K562 (cell line): ENCODE measurements around the gene HLA-DRB5. TPM values are rescaled to one million over a fixed set of nuclear protein-coding genes. Genes with fewer than 3 reads are reported as not detected.

Experiments used
- ATAC-seq: fragments of 200-7000 bp; cut with Tn5 transposase; 3 replicates; pipeline ENCODE4 v1.9.1; 2020; ENCODE audit warnings: moderate library complexity
- BruUV-seq: library from RNA; stranded (reverse); fragments of 400-500 nt; replicated peaks from 2 replicates; lab custom pipeline; 2021; lab: Mats Ljungman, UMichigan
- CTCF ChIA-PET: fragments of 300-600 bp; formaldehyde crosslinking; extraction: SDS; loops from one replicate; lab custom pipeline; 2021; ENCODE audit warnings: low intra/inter-chr PET ratio; lab: Yijun Ruan, JAX
- POLR2A ChIA-PET: fragments of 300-600, 350-650 bp; sonication (Branson Sonifier 250); formaldehyde crosslinking; extraction: SDS; loops from one replicate; lab custom pipeline; 2021; ENCODE audit warnings: antibody characterized with exemption, inconsistent platforms; lab: Yijun Ruan, JAX
- DNase-seq, 4 experiments: peaks; one replicate each; pipeline versions ENCODE4 v3.0.0 to v3.0.0-alpha.2; 2011 to 2018; ENCODE audit warnings: low spot score in 3 of 4, mixed read lengths in 3 of 4; ENCODE audit errors: extremely low read depth in 1 of 4
- FAIRE-seq: peaks from 2 replicates; lab custom pipeline; 2011; peaks lifted over from hg19 to GRCh38; lab: Jason Lieb, UNC
- H2AFZ ChIP-seq: 2 replicates; pipeline ENCODE4 v1.6.0; 2011; ENCODE audit warnings: low read depth, low read length, control low read depth, inconsistent platforms
- H3K27ac ChIP-seq: fragments of 200-600 bp; 3 replicates; pipeline ENCODE4 v1.8.0; 2011; ENCODE audit warnings: low read depth, mild to moderate bottlenecking, control low read depth, inconsistent platforms, low read length, moderate library complexity, mixed read lengths; ENCODE audit errors: extremely low read depth
- H3K27me3 ChIP-seq, 2 experiments: fragments of 300-600 bp in 1 of 2; 2 replicates in 1 of 2; 3 replicates in 1 of 2; pipeline versions ENCODE4 v1.6.0 to v1.8.0; 2011; ENCODE audit warnings: inconsistent platforms in 2 of 2, low read length in 2 of 2, mild to moderate bottlenecking in 1 of 2, mixed read lengths in 1 of 2, moderate library complexity in 1 of 2; ENCODE audit not compliant: control insufficient read depth in 2 of 2, insufficient read depth in 2 of 2
- H3K36me3 ChIP-seq: fragments of 300-600 bp; 3 replicates; pipeline ENCODE4 v1.8.0; 2011; ENCODE audit warnings: mild to moderate bottlenecking, low read length, inconsistent platforms; ENCODE audit not compliant: control insufficient read depth, insufficient read depth
- H3K4me1 ChIP-seq, 2 experiments: fragments of 200-600 bp in 1 of 2; replicated peaks in 1 of 2; 2 replicates in 1 of 2; 3 replicates in 1 of 2; pipeline versions ENCODE4 v1.5.1 to v1.8.0; 2011; ENCODE audit warnings: inconsistent platforms in 2 of 2, low read length in 2 of 2, mild to moderate bottlenecking in 1 of 2, mixed read lengths in 1 of 2, moderate library complexity in 1 of 2; ENCODE audit not compliant: control insufficient read depth in 2 of 2, insufficient read depth in 2 of 2
- H3K4me2 ChIP-seq: 2 replicates; pipeline ENCODE4 v1.6.1; 2011; ENCODE audit warnings: low read length, control low read depth, inconsistent platforms, mixed read lengths; ENCODE audit not compliant: insufficient read depth
- H3K4me3 ChIP-seq: fragments of 200-600 bp; sonication (generic), shearing (Covaris generic); 2 replicates; pipeline ENCODE4 v1.5.1; 2016; ENCODE audit warnings: control low read depth, inconsistent platforms
- H3K79me2 ChIP-seq: fragments of 200-600 bp; 3 replicates; pipeline ENCODE4 v1.8.0; 2011; ENCODE audit warnings: low read length, inconsistent platforms; ENCODE audit not compliant: control insufficient read depth, insufficient read depth
- H3K9ac ChIP-seq, 2 experiments: 2 replicates each; pipeline versions ENCODE4 v1.6.0 to v1.6.1; 2011; ENCODE audit warnings: low read depth in 2 of 2, low read length in 2 of 2, control low read depth in 1 of 2, inconsistent platforms in 1 of 2, mild to moderate bottlenecking in 1 of 2, mixed read lengths in 1 of 2; ENCODE audit not compliant: insufficient read depth in 1 of 2
- H3K9me1 ChIP-seq: one replicate; pipeline ENCODE4 v1.6.0; 2011; ENCODE audit warnings: inconsistent platforms, mild to moderate bottlenecking, low read length, moderate library complexity; ENCODE audit not compliant: control insufficient read depth, insufficient read depth
- H3K9me3 ChIP-seq: replicated peaks from 2 replicates; pipeline ENCODE4 v1.5.1; 2011; ENCODE audit warnings: low read depth, low read length, inconsistent platforms; ENCODE audit not compliant: control insufficient read depth, insufficient read depth
- H4K20me1 ChIP-seq: replicated peaks from 2 replicates; pipeline ENCODE4 v1.6.1; 2011; ENCODE audit warnings: low read length, inconsistent platforms, mixed read lengths; ENCODE audit not compliant: control insufficient read depth, insufficient read depth
- HDAC3 ChIP-seq: fragments of 450-650 bp; IDR thresholded peaks from 2 replicates; pipeline ENCODE4 v1.6.1; 2018; ENCODE audit warnings: borderline replicate concordance, mild to moderate bottlenecking, moderate library complexity; ENCODE audit not compliant: partially characterized antibody
- HMG20A ChIP-seq: fragments of 450-650 bp; formaldehyde crosslinking; conservative IDR thresholded peaks from 2 replicates; pipeline ENCODE4 v1.4.0; 2020; ENCODE audit warnings: mild to moderate bottlenecking, mixed read lengths
- MCM7 ChIP-seq, 2 experiments: fragments of 450-650 bp; IDR thresholded peaks; 2 replicates each; pipeline ENCODE4 v1.6.1; 2016 to 2018
- TAL1 ChIP-seq: fragments of 450-650 bp; IDR thresholded peaks from 2 replicates; pipeline ENCODE4 v1.6.1; 2016; ENCODE audit warnings: mild to moderate bottlenecking
- TCFL5 ChIP-seq: fragments of 250-450 bp; sonication (Bioruptor Pico); conservative IDR thresholded peaks from 2 replicates; pipeline ENCODE4 v1.6.1; 2021; ENCODE audit warnings: mild to moderate bottlenecking, moderate library complexity, matching md5 sums
- ZBED1 ChIP-seq: IDR thresholded peaks from 2 replicates; pipeline ENCODE4 v1.6.1; 2014
- ZNF124 ChIP-seq: sonication (generic); formaldehyde crosslinking; IDR thresholded peaks from 2 replicates; pipeline ENCODE4 v1.8.1; 2022; ENCODE audit warnings: missing genetic modification reagents
- ZNF212 ChIP-seq: fragments of 450-650 bp; formaldehyde crosslinking; IDR thresholded peaks from 2 replicates; pipeline ENCODE4 v1.4.0; 2020; ENCODE audit warnings: mild to moderate bottlenecking
- ZNF780A ChIP-seq: fragments of 250-450 bp; sonication (Bioruptor Pico); IDR thresholded peaks from 2 replicates; pipeline ENCODE4 v1.5.0; 2021; ENCODE audit warnings: mild to moderate bottlenecking
- WGBS: fragments of 100-300 bp; shearing (Covaris generic); methylation state at CpG from one replicate; pipeline ENCODE4 v1.1.6; 2016; ENCODE audit warnings: low coverage, mixed read lengths; ENCODE audit not compliant: insufficient coverage; ENCODE audit errors: missing lambda C conversion rate; 5-methylcytosine and 5-hydroxymethylcytosine counted together
- in situ Hi-C: fragments of 300-500 bp; cut with MboI; formaldehyde crosslinking; loops from 4 replicates; pipeline ENCODE4 v1.15.0; 2018; ENCODE audit warnings: inconsistent platforms, mixed read lengths
- intact Hi-C: fragments of 100-400 bp; cut with micrococcal nuclease; formaldehyde crosslinking; loops from 2 replicates; pipeline ENCODE4 v1.14.2; 2022
- polyA plus RNA-seq, 8 experiments: library from polyadenylated mRNA; depleted of rRNA in 4 of 8; stranded (reverse) in 5 of 8; unstranded in 3 of 8; fragments of >200 nt; fragmentation: Nextera tagmentation in 2 of 8; fragmentation: Illumina TruSeq in 1 of 8; extraction: Ambion mirVana in 2 of 8; extraction: Trizol in 1 of 8; gene quantifications; 2 replicates each; pipeline versions ENCODE4 v1.2.1 to v1.2.3, GENCODE V29; 2011 to 2014; ENCODE audit warnings: inconsistent platforms in 1 of 8, missing spikeins in 1 of 8
- total RNA-seq, 7 experiments: library from RNA; depleted of rRNA in 6 of 7; stranded (reverse); fragments of >200 nt in 6 of 7; fragmentation: Illumina TruSeq in 2 of 7; extraction: Trizol in 2 of 7; gene quantifications; 2 replicates each; pipeline versions ENCODE4 v1.2.1 to v1.2.3, GENCODE V29; 2011 to 2021; ENCODE audit warnings: low replicate concordance in 1 of 7
- TF ChIP-seq, protein P1 (sequence below): sonication (generic); formaldehyde crosslinking; IDR thresholded peaks from 2 replicates; pipeline ENCODE4 v1.8.1; 2023; ENCODE audit warnings: mild to moderate bottlenecking, missing genetic modification reagents, moderate library complexity
- TF ChIP-seq, protein P2 (sequence below): sonication (generic); formaldehyde crosslinking; IDR thresholded peaks from 2 replicates; pipeline ENCODE4 v1.8.0; 2022; ENCODE audit warnings: mild to moderate bottlenecking, low read depth, missing genetic modification reagents

HLA-DRB5 gene
- total and polyA plus RNA-seq, 9 of the 15 experiments (the other 6 are each of a cell fraction or from before 2014, with no cell fraction given): not detected

DNA sequence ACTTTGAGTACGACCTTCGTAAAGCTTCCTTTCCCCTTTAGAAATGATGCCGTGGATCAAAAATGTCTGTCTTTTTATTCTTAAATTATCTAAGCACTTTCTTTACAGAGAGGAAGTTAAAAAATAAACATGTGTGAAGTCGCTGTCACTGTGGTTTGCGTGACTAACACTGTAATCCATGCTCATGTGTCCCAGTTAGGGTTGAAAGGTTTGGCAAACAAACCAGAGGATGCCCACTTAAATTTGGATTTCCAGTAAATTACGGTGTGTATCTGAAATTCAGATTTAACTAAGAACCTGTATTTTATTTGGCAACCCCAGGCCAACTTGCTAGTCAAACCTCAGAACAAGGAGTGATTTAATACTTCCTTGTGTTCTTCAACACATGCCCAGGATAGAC is 38.5 kb upstream of the HLA-DRB5 start (continued):
- TF ChIP-seq ZNF212 (CRISPR knock-in tag) (no peak), MCM7 (IDR thresholded peaks at IDR 0.05) (no peak), ZNF780A (CRISPR knock-in tag) (no peak), TCFL5 (CRISPR knock-in tag) (no peak), ZNF124 (CRISPR knock-in tag) (no peak), HMG20A (no peak), ZBED1 (no peak), HDAC3 (no peak)
- TF ChIP-seq, protein P1, sequence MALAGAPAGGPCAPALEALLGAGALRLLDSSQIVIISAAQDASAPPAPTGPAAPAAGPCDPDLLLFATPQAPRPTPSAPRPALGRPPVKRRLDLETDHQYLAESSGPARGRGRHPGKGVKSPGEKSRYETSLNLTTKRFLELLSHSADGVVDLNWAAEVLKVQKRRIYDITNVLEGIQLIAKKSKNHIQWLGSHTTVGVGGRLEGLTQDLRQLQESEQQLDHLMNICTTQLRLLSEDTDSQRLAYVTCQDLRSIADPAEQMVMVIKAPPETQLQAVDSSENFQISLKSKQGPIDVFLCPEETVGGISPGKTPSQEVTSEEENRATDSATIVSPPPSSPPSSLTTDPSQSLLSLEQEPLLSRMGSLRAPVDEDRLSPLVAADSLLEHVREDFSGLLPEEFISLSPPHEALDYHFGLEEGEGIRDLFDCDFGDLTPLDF (CRISPR knock-in tag): no peak
- TF ChIP-seq, protein P2, sequence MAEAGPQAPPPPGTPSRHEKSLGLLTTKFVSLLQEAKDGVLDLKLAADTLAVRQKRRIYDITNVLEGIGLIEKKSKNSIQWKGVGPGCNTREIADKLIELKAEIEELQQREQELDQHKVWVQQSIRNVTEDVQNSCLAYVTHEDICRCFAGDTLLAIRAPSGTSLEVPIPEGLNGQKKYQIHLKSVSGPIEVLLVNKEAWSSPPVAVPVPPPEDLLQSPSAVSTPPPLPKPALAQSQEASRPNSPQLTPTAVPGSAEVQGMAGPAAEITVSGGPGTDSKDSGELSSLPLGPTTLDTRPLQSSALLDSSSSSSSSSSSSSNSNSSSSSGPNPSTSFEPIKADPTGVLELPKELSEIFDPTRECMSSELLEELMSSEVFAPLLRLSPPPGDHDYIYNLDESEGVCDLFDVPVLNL: no peak

DNA sequence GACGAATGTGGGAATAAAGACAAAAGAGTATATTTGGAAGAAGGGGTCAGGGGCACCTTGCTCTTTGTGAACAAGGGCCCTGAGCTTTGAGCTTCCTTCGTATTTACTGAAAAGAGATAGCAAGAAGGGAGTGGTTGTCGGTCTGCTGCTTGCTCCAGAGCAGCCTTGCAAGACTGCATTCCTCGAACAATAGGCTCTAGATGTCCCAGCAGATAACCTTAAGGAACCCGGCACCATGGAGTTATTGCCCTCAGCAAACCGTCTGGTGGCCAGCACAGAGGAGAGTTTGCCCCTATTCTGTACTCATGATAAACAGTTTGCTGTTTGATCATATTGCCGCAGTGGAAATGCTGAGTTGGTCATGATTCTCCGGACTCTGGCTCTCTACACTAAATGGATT is 36.9 kb upstream of the HLA-DRB5 start:
- intact Hi-C loops: no loop called here
- POLR2A ChIA-PET: no interaction called here
- ATAC-seq: no peak
- Histone ChIP-seq H3K27ac (no peak overlapping the region), H2AFZ (no peak overlapping the region), H3K4me3 (no peak overlapping the region), H3K9ac (no peak overlapping the region), H3K4me2 (no peak overlapping the region), H3K79me2 (no peaks in the 10 kb centered on the region), H3K9me3 (no peaks in the 10 kb centered on the region), H4K20me1 (no peaks in the 10 kb centered on the region), H3K9me1 (no peaks in the 10 kb centered on the region), H3K27me3 (no peaks in the 10 kb centered on the region), H3K36me3 (no peaks in the 10 kb centered on the region), H3K4me1 (no peaks in the 10 kb centered on the region)
- WGBS: no CpG with 5 or more reads among the region's 8 CpGs
- BruUV-seq: no TSS peak
- DNase-seq: no peak
- no peak for FAIRE-seq
- CTCF ChIA-PET: no interaction called here
- no peak for TF ChIP-seq TAL1
- in situ Hi-C loops: loop anchor here (5.0 kb wide), 1 partner anchor 85 kb away; no protein-coding TSS in a partner anchor
